ENCODE data around the gene SLC49A4. TPM values are rescaled to one million over a fixed set of nuclear protein-coding genes. Genes with fewer than 3 reads are reported as not detected.

The SLC49A4 gene
- total and polyA plus RNA-seq, 2 of the 8 experiments (the other 6 are each of a cell fraction or from before 2014, with no cell fraction given), result 9.5 to 10.2 TPM

- TF ChIP-seq SP4 (IDR thresholded peaks at IDR 0.05; ENCODE audit: low read length), result no peak
Observed at GRCh38 chr3:122918576-122919290, 123.9 kb downstream of the SLC49A4 start (continued).

All from H1 (cell line).